H1 (cell line): ENCODE measurements around the gene CNOT1. TPM values are rescaled to one million over a fixed set of nuclear protein-coding genes. Genes with fewer than 3 reads are reported as not detected.

Source experiments
- CTCF ChIA-PET: fragments of 300-600 bp; sonication (Branson Sonifier 250); formaldehyde crosslinking; loops from one replicate; lab custom pipeline; 2021; ENCODE audit not compliant: partially characterized antibody; lab: Charles Lee
- POLR2A ChIA-PET: fragments of 300-600 bp; sonication (Branson Sonifier 250); formaldehyde crosslinking; loops from one replicate; lab custom pipeline; 2021; ENCODE audit warnings: inconsistent platforms; ENCODE audit not compliant: partially characterized antibody; lab: Charles Lee
- DNase-seq, 2 experiments: peaks; one replicate each; pipeline versions ENCODE4 v3.0.0 to v3.0.0-alpha.2; 2010 to 2022; ENCODE audit warnings: low spot score in 2 of 2, low read depth in 1 of 2, mixed read lengths in 1 of 2
- FAIRE-seq: peaks from 2 replicates; lab custom pipeline; 2011; peaks lifted over from hg19 to GRCh38; lab: Jason Lieb, UNC
- H2AFZ ChIP-seq: 2 replicates; pipeline ENCODE4 v1.8.1; 2012; ENCODE audit warnings: low read length, inconsistent platforms
- H2AK5ac ChIP-seq: 2 replicates; pipeline ENCODE4 v1.6.1; 2013; ENCODE audit warnings: low read depth, low read length
- H2BK120ac ChIP-seq: replicated peaks from 2 replicates; pipeline ENCODE3; 2013; ENCODE audit warnings: low read depth, low read length, inconsistent platforms
- H2BK12ac ChIP-seq: 2 replicates; pipeline ENCODE4 v1.6.1; 2013; ENCODE audit warnings: low read depth, low read length
- H2BK15ac ChIP-seq: 2 replicates; pipeline ENCODE4 v1.6.1; 2013; ENCODE audit warnings: low read length
- H2BK20ac ChIP-seq: 2 replicates; pipeline ENCODE4 v1.6.1; 2013; ENCODE audit warnings: low read length
- H2BK5ac ChIP-seq: 2 replicates; pipeline ENCODE4 v1.6.1; 2013; ENCODE audit warnings: low read depth, low read length
- H3K14ac ChIP-seq: 2 replicates; pipeline ENCODE4 v1.6.1; 2013; ENCODE audit warnings: inconsistent platforms; ENCODE audit not compliant: insufficient read length
- H3K18ac ChIP-seq: 2 replicates; pipeline ENCODE4 v1.6.1; 2013; ENCODE audit warnings: low read length; ENCODE audit errors: extremely low read depth
- H3K23ac ChIP-seq: 2 replicates; pipeline ENCODE4 v1.6.1; 2013; ENCODE audit warnings: inconsistent platforms; ENCODE audit not compliant: insufficient read length
- H3K23me2 ChIP-seq: 2 replicates; pipeline ENCODE4 v1.6.1; 2013; ENCODE audit warnings: low read depth, low read length
- H3K27ac ChIP-seq: 2 replicates; pipeline ENCODE4 v1.6.1; 2011; ENCODE audit warnings: low read depth, low read length, inconsistent platforms
- H3K27me3 ChIP-seq, 4 experiments: replicated peaks in 1 of 4; 1 replicate in 1 of 4; 2 replicates in 3 of 4; pipeline versions ENCODE4 v1.6.1 to v1.8.1; 2011 to 2013; ENCODE audit warnings: low read length in 3 of 4, mild to moderate bottlenecking in 3 of 4, inconsistent platforms in 2 of 4, mixed read lengths in 2 of 4, moderate library complexity in 1 of 4; ENCODE audit not compliant: control insufficient read depth in 3 of 4, insufficient read depth in 3 of 4; ENCODE audit errors: extremely low read depth in 1 of 4
- H3K36me3 ChIP-seq, 4 experiments: 2 replicates each; pipeline versions ENCODE4 v1.6.1 to v1.8.1; 2011 to 2013; ENCODE audit warnings: mild to moderate bottlenecking in 4 of 4, low read length in 3 of 4, moderate library complexity in 2 of 4, control low read depth in 1 of 4, inconsistent platforms in 1 of 4; ENCODE audit not compliant: insufficient read depth in 4 of 4, control insufficient read depth in 2 of 4
- H3K4ac ChIP-seq: replicated peaks from 2 replicates; pipeline ENCODE3; 2013; ENCODE audit warnings: low read length, low read depth, mixed read lengths, inconsistent platforms; ENCODE audit not compliant: insufficient read length
- H3K4me1 ChIP-seq, 4 experiments: replicated peaks in 1 of 4; 1 replicate in 1 of 4; 2 replicates in 3 of 4; pipeline versions ENCODE4 v1.6.1 to v1.8.1; 2011 to 2013; ENCODE audit warnings: low read length in 3 of 4, inconsistent platforms in 2 of 4, mixed read lengths in 1 of 4; ENCODE audit not compliant: insufficient read depth in 4 of 4, control insufficient read depth in 3 of 4
- H3K4me2 ChIP-seq, 2 experiments: 2 replicates each; pipeline versions ENCODE4 v1.6.1 to v1.8.1; 2011 to 2013; ENCODE audit warnings: low read depth in 2 of 2, low read length in 2 of 2, control low read depth in 1 of 2, inconsistent platforms in 1 of 2, mild to moderate bottlenecking in 1 of 2; ENCODE audit not compliant: insufficient read depth in 1 of 2
- H3K4me3 ChIP-seq, 4 experiments: fragments of 200-600, 300-600 bp in 1 of 4; sonication (generic), shearing (Covaris generic), sonication (Bioruptor Twin) in 1 of 4; 2 replicates each; pipeline versions ENCODE4 v1.5.1 to v1.8.1; 2011 to 2016; ENCODE audit warnings: low read length in 4 of 4, low read depth in 3 of 4, control low read depth in 2 of 4, inconsistent platforms in 2 of 4, mild to moderate bottlenecking in 2 of 4, mixed read lengths in 1 of 4, moderate library complexity in 1 of 4; ENCODE audit not compliant: insufficient read depth in 2 of 4; ENCODE audit errors: extremely low read depth in 1 of 4
- H3K56ac ChIP-seq: replicated peaks from 2 replicates; pipeline ENCODE3; 2013; ENCODE audit warnings: low read depth, mild to moderate bottlenecking, mixed read lengths, low read length, inconsistent platforms; ENCODE audit not compliant: insufficient read length
- H3K79me1 ChIP-seq: 2 replicates; pipeline ENCODE4 v1.6.1; 2013; ENCODE audit warnings: low read depth, low read length, control low read depth
- H3K79me2 ChIP-seq, 2 experiments: 2 replicates each; pipeline versions ENCODE4 v1.6.1 to v1.8.1; 2012 to 2013; ENCODE audit warnings: low read length in 2 of 2, mild to moderate bottlenecking in 2 of 2, inconsistent platforms in 1 of 2; ENCODE audit not compliant: insufficient read depth in 2 of 2, control insufficient read depth in 1 of 2
- H3K9ac ChIP-seq, 4 experiments: replicated peaks in 1 of 4; 1 replicate in 1 of 4; 2 replicates in 3 of 4; pipeline versions ENCODE4 v1.6.1 to v1.8.1; 2011 to 2013; ENCODE audit warnings: low read depth in 3 of 4, low read length in 3 of 4, control low read depth in 2 of 4, mild to moderate bottlenecking in 2 of 4, moderate library complexity in 2 of 4, inconsistent platforms in 1 of 4; ENCODE audit errors: extremely low read depth in 1 of 4
- H3K9me3 ChIP-seq, 2 experiments: 2 replicates each; pipeline versions ENCODE4 v1.6.1 to v1.8.1; 2012 to 2013; ENCODE audit warnings: mild to moderate bottlenecking in 2 of 2, moderate library complexity in 2 of 2, control low read depth in 1 of 2, inconsistent platforms in 1 of 2, low read depth in 1 of 2, low read length in 1 of 2, mixed read lengths in 1 of 2; ENCODE audit not compliant: insufficient read depth in 2 of 2
- H4K20me1 ChIP-seq, 2 experiments: replicated peaks in 1 of 2; 2 replicates each; pipeline versions ENCODE3 to v1.8.1; 2011 to 2013; ENCODE audit warnings: inconsistent platforms in 2 of 2, low read length in 2 of 2, mild to moderate bottlenecking in 1 of 2; ENCODE audit not compliant: insufficient read depth in 2 of 2, control insufficient read depth in 1 of 2
- H4K5ac ChIP-seq: 2 replicates; pipeline ENCODE4 v1.6.1; 2013; ENCODE audit warnings: low read length, low read depth, mixed read lengths, inconsistent platforms; ENCODE audit not compliant: insufficient read length
- H4K8ac ChIP-seq: 2 replicates; pipeline ENCODE4 v1.8.0; 2013; ENCODE audit warnings: mild to moderate bottlenecking, moderate library complexity, low read length, inconsistent platforms; ENCODE audit not compliant: insufficient read depth; ENCODE audit errors: extremely low read depth
- H4K91ac ChIP-seq: replicated peaks from 2 replicates; pipeline ENCODE3; 2013; ENCODE audit warnings: low read length, mixed read lengths, inconsistent platforms; ENCODE audit not compliant: insufficient read length
- BCL11A ChIP-seq, 2 experiments: IDR thresholded peaks; one replicate each; pipeline ENCODE4 v1.6.1; 2011; ENCODE audit warnings: low read depth in 2 of 2, low read length in 2 of 2, mild to moderate bottlenecking in 2 of 2
- CEBPB ChIP-seq: IDR thresholded peaks from 2 replicates; pipeline ENCODE4 v1.6.1; 2012; ENCODE audit warnings: low read depth, low read length
- KDM1A ChIP-seq: fragments of 200-600, 300-600 bp; sonication (generic); IDR thresholded peaks from 2 replicates; pipeline ENCODE4 v1.7.1; 2016; ENCODE audit warnings: mild to moderate bottlenecking, low read length, borderline replicate concordance
- NANOG ChIP-seq: IDR thresholded peaks from 2 replicates; pipeline ENCODE4 v1.6.1; 2011; ENCODE audit warnings: low read length, low read depth, mild to moderate bottlenecking, inconsistent platforms; ENCODE audit not compliant: insufficient read depth, poor library complexity, severe bottlenecking
- RXRA ChIP-seq: IDR thresholded peaks from 2 replicates; pipeline ENCODE4 v1.6.1; 2011; ENCODE audit warnings: low read depth, mild to moderate bottlenecking, low read length, moderate library complexity; ENCODE audit not compliant: insufficient read depth
- WGBS, 2 experiments: shearing (Covaris generic) in 1 of 2; methylation state at CpG; one replicate each; pipeline versions ENCODE4 v1.1.6 to v1.1.7; 2013 to 2015; ENCODE audit warnings: low lambda C conversion rate in 2 of 2, mixed read lengths in 2 of 2, inconsistent platforms in 1 of 2, low coverage in 1 of 2, missing lambda C conversion rate in 1 of 2; ENCODE audit not compliant: insufficient replicate concordance in 2 of 2, insufficient coverage in 1 of 2, insufficient read length in 1 of 2; ENCODE audit errors: extremely low coverage in 1 of 2, missing lambda C conversion rate in 1 of 2; 5-methylcytosine and 5-hydroxymethylcytosine counted together
- polyA plus RNA-seq, 7 experiments: library from polyadenylated mRNA; depleted of rRNA in 3 of 7; stranded (reverse) in 5 of 7; unstranded in 2 of 7; fragments of >200 nt in 5 of 7; fragments of 200-250 nt in 2 of 7; gene quantifications; 1 replicate in 5 of 7; 2 replicates in 1 of 7; 4 replicates in 1 of 7; pipeline versions ENCODE4 v1.2.1 to v1.2.3, GENCODE V29; 2011 to 2013; ENCODE audit warnings: missing spikeins in 2 of 7, mixed read lengths in 2 of 7
- total RNA-seq: library from RNA; stranded (reverse); fragmentation: NEBNext Ultra II Directional; extraction: Animal tissue kit (Norgen Biotek cat#: 25700); gene quantifications from 2 replicates; pipeline ENCODE4 v1.2.1, GENCODE V29; 2021

The CNOT1 gene
- total and polyA plus RNA-seq, 2 of the 8 experiments (the other 6 are each of a cell fraction or from before 2014, with no cell fraction given) = 306 to 319 TPM

GRCh38 chr16:58497468-58497867, 132.2 kb downstream of the CNOT1 start:
- no peak for FAIRE-seq
- Histone ChIP-seq H3K23me2 (peaks cover 20% of the 10 kb centered on the region), H3K27me3 (peaks cover 0 to 8% (median 6%) of the 10 kb centered on the region in 4 experiments; a peak in 4 of 7 replicates), H3K36me3 (no peaks in the 10 kb centered on the region), H3K4me1 (peaks cover 0 to 36% (median 24%) of the 10 kb centered on the region in 4 experiments; a peak in 6 of 7 replicates), H3K4me3 (no peak overlapping the region), H3K23ac (no peak overlapping the region), H2BK5ac (no peak overlapping the region), H3K27ac (no peak overlapping the region), H3K79me1 (no peaks in the 10 kb centered on the region), H3K79me2 (no peaks in the 10 kb centered on the region), H4K5ac (no peak overlapping the region), H2BK15ac (no peak overlapping the region), H2BK20ac (no peak overlapping the region), H3K14ac (no peak overlapping the region), H4K91ac (no peak overlapping the region), H2AFZ (no peak overlapping the region), H3K56ac (no peak overlapping the region), H3K4ac (no peak overlapping the region), H4K8ac (no peak overlapping the region), H2BK120ac (no peak overlapping the region), H3K4me2 (no peak overlapping the region), H2AK5ac (no peak overlapping the region), H3K18ac (no peak overlapping the region), H3K9me3 (no peaks in the 10 kb centered on the region), H4K20me1 (no peaks in the 10 kb centered on the region), H2BK12ac (no peak overlapping the region), H3K9ac (no peak overlapping the region)
- DNase-seq = no peak
- POLR2A ChIA-PET = interaction anchor here (1.6 kb wide), 1 partner anchor 9 kb away, joined by 3 read pairs; no protein-coding TSS in a partner anchor
- WGBS, 2 experiments = 89% methylated on average over 2 of the region's 2 CpGs; no CpG with 5 or more reads in 1 of the 2 experiments
- no peak for TF ChIP-seq CEBPB
- no peak for TF ChIP-seq RXRA
- no peak for TF ChIP-seq BCL11A (IDR thresholded peaks at IDR 0.05; ENCODE audit: low read depth in 2 of 2, low read length in 2 of 2)
- no peak for TF ChIP-seq NANOG
- TF ChIP-seq KDM1A = peak; percentile 91
- CTCF ChIA-PET = interaction anchor here (0.6 to 1.6 kb wide), 6 partner anchors 10 to 161 kb away, joined by 3 to 6 read pairs (median 4); partner anchors contain the start of gene GINS3
